Measurements from ENCODE around the gene FER1L5. TPM values are rescaled to one million over a fixed set of nuclear protein-coding genes. Genes with fewer than 3 reads are reported as not detected.
"Not testable (repeated sequence)": the region's sequence is repeated elsewhere in the genome, so short reads cannot be mapped to it uniquely, and the experiment has no call there.

Gene FER1L5
- total RNA-seq, 1 experiment from 2014 or later: not detected

DNA sequence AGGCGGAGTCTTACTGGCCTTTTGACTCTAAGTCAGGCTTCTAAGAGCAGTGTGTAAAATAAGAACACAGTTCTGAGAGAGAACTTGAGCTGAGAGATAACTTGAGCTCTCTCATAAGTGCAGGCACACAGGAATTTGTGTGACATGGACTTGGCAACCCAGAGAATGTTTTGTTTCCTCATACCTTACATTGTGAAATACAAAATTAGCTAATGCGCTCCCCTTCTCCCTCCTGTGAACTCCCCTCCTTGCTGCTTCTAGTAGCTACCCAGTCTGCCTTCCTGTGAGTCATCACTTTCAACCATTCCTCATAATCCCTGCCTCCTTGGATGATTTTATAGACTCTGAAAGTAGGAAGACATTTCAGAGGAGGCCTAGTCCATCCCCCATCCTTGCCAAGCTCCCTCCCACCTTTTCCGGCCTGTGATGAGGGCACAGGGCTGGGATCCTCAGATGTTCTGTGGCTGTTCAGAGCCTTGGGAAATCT is 22.6 kb downstream of the FER1L5 start:
- DNase-seq (ENCODE audit: low read depth): peak; percentile 97
- in situ Hi-C loops (cut with HindIII; ENCODE audit: low pct_unique_long_range_greater_than_20kb, low sequenced_read_pairs): no loop called here

DNA sequence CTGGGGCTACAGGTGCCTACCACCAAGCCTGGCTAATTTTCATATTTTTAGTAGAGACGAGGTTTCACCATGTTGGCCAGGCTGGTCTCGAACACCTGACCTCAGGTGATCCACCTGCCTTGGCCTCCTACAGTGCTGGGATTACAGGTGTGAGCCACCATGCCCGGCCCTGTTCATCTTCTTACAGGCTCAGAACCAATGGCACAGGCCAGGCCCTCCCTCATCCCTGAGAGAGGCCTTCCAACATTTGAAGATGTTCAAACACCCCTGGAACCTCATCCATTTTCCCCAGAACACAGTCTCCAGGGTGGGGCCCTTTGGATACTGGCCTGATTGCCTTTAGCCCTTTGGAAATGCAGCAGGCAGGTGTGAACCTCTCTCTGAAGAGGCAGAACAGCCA is 23.2 kb downstream of the FER1L5 start:
- DNase-seq (ENCODE audit: low read depth); in situ Hi-C loops (cut with HindIII; ENCODE audit: low pct_unique_long_range_greater_than_20kb, low sequenced_read_pairs): not testable (repeated sequence)

DNA sequence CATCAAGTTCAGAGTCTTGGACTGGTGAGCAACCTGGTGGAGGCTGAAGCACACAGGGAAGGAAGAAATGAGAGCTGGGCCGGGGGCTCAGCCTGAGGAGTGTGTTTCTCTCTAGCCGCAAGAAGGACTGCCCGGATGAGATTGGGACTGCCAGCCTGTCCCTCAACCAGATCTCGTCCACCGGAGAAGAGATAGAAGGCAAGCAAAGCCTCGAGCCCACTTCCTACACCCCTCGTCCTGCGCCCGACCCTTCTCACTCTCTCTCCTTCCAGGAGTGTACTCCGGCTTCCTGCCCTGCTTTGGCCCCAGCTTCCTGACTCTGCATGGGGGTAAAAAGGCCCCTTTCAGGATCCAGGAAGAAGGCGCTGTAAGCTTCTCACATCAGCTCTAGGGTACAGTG is 26.2 kb downstream of the FER1L5 start:
- in situ Hi-C loops (cut with HindIII; ENCODE audit: low pct_unique_long_range_greater_than_20kb, low sequenced_read_pairs): no loop called here
- no peak for DNase-seq (ENCODE audit: low read depth)

GRCh38 chr2:96669539-96670215 is 27.1 kb downstream of the FER1L5 start:
- no peak for DNase-seq (ENCODE audit: low read depth)
- in situ Hi-C loops (cut with HindIII; ENCODE audit: low pct_unique_long_range_greater_than_20kb, low sequenced_read_pairs): no loop called here

DNA sequence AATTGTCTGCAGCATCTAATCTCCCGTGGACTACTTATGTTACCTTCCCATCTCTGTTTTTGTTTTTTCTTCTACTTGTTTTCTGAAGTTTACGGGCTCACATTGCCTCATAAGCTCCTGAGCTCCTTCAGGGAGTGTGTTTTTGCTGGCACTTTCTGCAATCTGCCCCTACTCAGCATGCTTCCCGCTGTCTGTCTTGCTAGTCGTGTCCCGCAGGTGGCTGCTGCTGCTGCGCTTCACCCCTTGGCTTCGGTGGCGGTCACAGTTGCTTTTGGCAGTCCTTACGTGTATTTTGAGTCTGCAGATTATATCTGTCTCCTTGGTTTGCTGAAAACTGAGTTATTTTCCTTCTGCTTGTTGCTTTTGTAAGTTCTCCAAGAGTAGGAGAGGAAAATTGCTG is 37.3 kb downstream of the FER1L5 start:
- in situ Hi-C loops (cut with HindIII; ENCODE audit: low pct_unique_long_range_greater_than_20kb, low sequenced_read_pairs): no loop called here
- DNase-seq (ENCODE audit: low read depth): no peak

DNA sequence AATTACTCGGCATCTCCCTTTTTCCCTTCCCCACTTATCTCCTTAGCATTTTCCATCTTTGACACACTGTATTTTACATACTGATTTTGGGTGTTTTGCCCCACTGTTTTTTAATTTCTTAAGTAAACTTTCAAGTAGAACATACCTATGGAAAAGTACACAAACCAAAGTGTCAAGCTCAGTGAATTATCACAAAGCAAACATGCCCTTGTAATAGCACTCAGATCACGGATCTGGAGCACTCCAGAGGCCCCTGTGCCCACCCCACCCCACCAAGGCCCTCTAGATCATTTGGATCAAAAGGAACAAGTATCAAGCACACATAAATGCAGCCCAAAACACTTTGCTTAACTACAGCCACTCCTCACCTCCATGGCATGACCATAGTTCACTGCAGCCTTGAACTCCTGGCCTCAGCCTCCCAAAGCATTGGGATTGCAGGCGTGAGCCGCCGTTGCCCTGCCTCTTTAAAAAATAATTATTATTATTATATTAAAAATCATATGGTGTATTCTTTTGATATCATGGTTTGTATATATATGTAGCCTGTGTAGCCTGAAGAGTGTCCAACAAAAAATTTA is 38.1 kb downstream of the FER1L5 start:
- in situ Hi-C loops (cut with HindIII; ENCODE audit: low pct_unique_long_range_greater_than_20kb, low sequenced_read_pairs): no loop called here

GRCh38 chr2:96681540-96681939 is 39.0 kb downstream of the FER1L5 start:
- in situ Hi-C loops (cut with HindIII; ENCODE audit: low pct_unique_long_range_greater_than_20kb, low sequenced_read_pairs): no loop called here
- DNase-seq (ENCODE audit: low read depth): no peak

More for the DNA sequence above, 38.1 kb downstream of the FER1L5 start:
- no peak for DNase-seq (ENCODE audit: low read depth)

- in situ Hi-C loops (cut with HindIII; ENCODE audit: low pct_unique_long_range_greater_than_20kb, low sequenced_read_pairs): no loop called here
- DNase-seq (ENCODE audit: low read depth): no peak
Measured at GRCh38 chr2:96683307-96683706, 40.7 kb downstream of the FER1L5 start.

- in situ Hi-C loops (cut with HindIII; ENCODE audit: low pct_unique_long_range_greater_than_20kb, low sequenced_read_pairs): no loop called here
- no peak for DNase-seq (ENCODE audit: low read depth)
Measured at GRCh38 chr2:96683972-96684820, 41.6 kb downstream of the FER1L5 start.

DNA sequence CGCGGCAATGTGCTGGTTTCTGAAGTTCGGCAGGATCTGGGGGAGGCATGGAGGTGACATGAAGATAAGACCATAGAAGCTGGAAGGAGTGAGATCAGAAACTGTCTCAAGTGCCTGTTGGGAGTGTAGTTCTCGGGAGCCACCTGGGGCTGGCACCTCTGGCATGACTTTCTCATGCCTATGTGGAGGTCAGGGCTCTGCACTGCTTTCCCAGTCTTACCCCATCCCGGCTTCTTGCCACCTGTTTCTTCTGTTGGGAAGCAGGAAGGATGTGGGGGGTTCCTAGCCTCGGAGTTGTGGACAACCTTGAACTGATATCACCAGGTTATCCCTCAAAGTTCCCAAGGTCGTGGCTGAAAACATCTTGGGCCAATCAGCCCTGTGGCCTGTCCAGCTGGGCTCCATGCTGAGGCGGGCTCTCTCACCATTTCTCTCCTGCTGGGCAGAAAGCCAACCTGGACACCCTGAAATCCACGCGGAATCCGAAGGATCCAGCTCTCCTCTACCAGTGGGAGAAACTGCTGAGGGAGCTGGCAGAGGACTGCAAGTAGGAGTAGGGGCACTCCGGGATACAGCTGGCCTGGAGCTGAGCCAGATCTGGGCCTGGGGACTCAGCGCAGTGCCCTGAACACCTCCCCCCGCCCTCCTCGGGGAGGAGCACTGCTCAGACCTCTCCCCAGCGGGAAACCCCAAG is 42.5 kb downstream of the FER1L5 start:
- in situ Hi-C loops (cut with HindIII; ENCODE audit: low pct_unique_long_range_greater_than_20kb, low sequenced_read_pairs): no loop called here
- no peak for DNase-seq (ENCODE audit: low read depth)

- DNase-seq (ENCODE audit: low read depth): no peak
- in situ Hi-C loops (cut with HindIII; ENCODE audit: low pct_unique_long_range_greater_than_20kb, low sequenced_read_pairs): no loop called here
Measured at GRCh38 chr2:96685577-96686459, 43.3 kb downstream of the FER1L5 start.

DNA sequence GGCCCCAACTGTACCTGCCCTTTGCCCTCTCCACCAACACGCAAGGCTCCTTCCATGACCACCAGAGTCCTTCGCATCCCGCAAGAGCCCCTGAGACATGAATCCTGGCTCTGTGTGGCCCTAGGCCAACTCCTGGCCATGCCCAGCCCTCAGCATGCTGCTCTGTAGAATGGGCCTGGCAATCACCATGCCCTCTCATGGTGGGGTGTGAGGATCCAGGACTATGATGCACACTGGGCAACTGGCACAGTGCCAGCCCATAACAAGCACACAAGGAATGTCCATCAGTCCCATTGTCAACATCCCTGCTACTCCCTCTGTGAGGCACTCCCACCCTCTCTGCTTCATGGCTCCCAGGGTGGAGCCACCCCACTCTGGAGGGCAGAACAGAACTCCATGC is 44.7 kb downstream of the FER1L5 start:
- DNase-seq (ENCODE audit: low read depth): no peak
- in situ Hi-C loops (cut with HindIII; ENCODE audit: low pct_unique_long_range_greater_than_20kb, low sequenced_read_pairs): no loop called here

DNA sequence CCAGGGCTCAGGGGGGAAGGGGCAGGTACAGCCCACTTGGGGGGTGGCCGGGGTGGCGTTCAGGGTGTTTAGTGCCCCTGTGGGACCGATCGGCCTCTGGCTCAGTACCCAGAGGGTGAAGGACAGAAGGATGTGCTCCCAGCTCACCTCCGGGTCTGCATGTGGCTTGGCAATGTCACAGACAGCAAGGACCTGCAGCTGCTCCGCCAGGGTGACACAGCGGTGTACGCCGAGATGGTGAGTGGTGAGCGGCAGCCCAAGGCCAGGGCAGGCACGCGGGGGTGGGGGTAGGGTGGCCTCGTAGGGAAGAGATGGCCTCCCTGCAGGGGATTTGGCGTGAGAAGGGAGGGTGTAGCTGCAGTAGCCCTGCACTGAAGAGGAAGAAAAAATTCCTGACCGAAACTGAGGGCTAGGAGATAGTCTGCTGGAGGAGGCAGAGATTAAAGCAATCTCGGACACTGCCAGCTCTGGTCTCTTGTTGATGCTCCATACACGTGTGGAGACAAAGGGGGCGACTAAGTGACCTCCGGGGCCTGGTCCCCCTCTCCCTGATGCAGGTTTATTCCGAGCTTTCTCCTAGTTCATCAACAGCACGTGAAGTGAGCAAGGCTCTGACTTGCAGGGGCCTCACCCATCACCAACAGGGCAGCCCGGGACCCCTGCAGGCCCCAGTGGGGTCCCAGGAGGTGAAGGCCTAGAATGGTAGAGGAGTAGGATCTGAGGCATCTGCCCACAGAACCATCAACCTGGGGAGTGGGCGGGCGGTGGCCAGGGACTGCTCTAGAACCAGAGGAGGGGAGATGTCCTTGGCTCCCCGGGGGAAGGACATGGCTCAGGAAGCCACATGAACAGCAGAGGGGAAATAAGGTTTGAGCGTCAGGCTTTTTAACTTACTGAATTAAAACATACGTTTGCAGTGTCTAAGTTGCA is 45.4 kb downstream of the FER1L5 start:
- DNase-seq (ENCODE audit: low read depth): no peak
- in situ Hi-C loops (cut with HindIII; ENCODE audit: low pct_unique_long_range_greater_than_20kb, low sequenced_read_pairs): no loop called here

- in situ Hi-C loops (cut with HindIII; ENCODE audit: low pct_unique_long_range_greater_than_20kb, low sequenced_read_pairs): no loop called here
- no peak for DNase-seq (ENCODE audit: low read depth)
Measured at GRCh38 chr2:96688649-96689430, 46.3 kb downstream of the FER1L5 start.

GRCh38 chr2:96689431-96689991 is 46.9 kb downstream of the FER1L5 start:
- in situ Hi-C loops (cut with HindIII; ENCODE audit: low pct_unique_long_range_greater_than_20kb, low sequenced_read_pairs): no loop called here

More at GRCh38 chr2:96689431-96689991, 46.9 kb downstream of the FER1L5 start:
- no peak for DNase-seq (ENCODE audit: low read depth)
